SU-DHL-6 (cell line): ENCODE data around the gene SAPCD1.
A peak's percentile ranks its signal among the peaks of the same experiment; 100 is the strongest.

Experiments
- H2AFZ ChIP-seq: fragments of 200-600 bp; sonication (generic); 2 replicates; pipeline ENCODE4 v1.6.1; 2014; ENCODE audit warnings: low read depth, mild to moderate bottlenecking, moderate library complexity, mixed read lengths, antibody characterized with exemption, low read length; ENCODE audit not compliant: severe bottlenecking
- H3F3A ChIP-seq: fragments of 200-600 bp; shearing (Covaris generic); 2 replicates; pipeline ENCODE4 v1.6.0; 2016; ENCODE audit warnings: antibody characterized with exemption, mild to moderate bottlenecking; ENCODE audit not compliant: insufficient read depth
- H3K27ac ChIP-seq: fragments of 200-600 bp; sonication (generic); 2 replicates; pipeline ENCODE4 v1.5.1; 2016; ENCODE audit warnings: low read depth, mild to moderate bottlenecking, low read length, moderate library complexity, mixed read lengths
- H3K27me3 ChIP-seq: fragments of 200-600 bp; sonication (generic), shearing (Covaris generic); 2 replicates; pipeline ENCODE4 v1.6.0; 2014; ENCODE audit warnings: mild to moderate bottlenecking, low read length
- H3K36me3 ChIP-seq: fragments of 200-600 bp; sonication (generic); 2 replicates; pipeline ENCODE4 v1.6.1; 2014; ENCODE audit warnings: mild to moderate bottlenecking, low read length, mixed read lengths
- H3K4me2 ChIP-seq: fragments of 300-600, 200-600 bp; shearing (Covaris generic), sonication (generic); 2 replicates; pipeline ENCODE4 v1.6.0; 2014; ENCODE audit warnings: low read length, low read depth, mild to moderate bottlenecking; ENCODE audit not compliant: poor library complexity, severe bottlenecking
- H3K4me3 ChIP-seq: fragments of 200-600 bp; sonication (generic); 2 replicates; pipeline ENCODE4 v1.5.1; 2014; ENCODE audit warnings: antibody characterized with exemption, low read length, mild to moderate bottlenecking, mixed read lengths; ENCODE audit not compliant: insufficient read depth, poor library complexity, severe bottlenecking
- H3K79me2 ChIP-seq: fragments of 200-600 bp; sonication (generic); 2 replicates; pipeline ENCODE4 v1.6.1; 2014; ENCODE audit warnings: mild to moderate bottlenecking, low read length, moderate library complexity; ENCODE audit not compliant: insufficient read depth
- H3K9ac ChIP-seq: fragments of 200-600 bp; sonication (generic); 2 replicates; pipeline ENCODE4 v1.7.0; 2014; ENCODE audit warnings: mild to moderate bottlenecking, low read length
- H3K9me2 ChIP-seq: fragments of 200-600 bp; sonication (generic); replicated peaks from 2 replicates; pipeline ENCODE4 v1.6.1; 2014; ENCODE audit warnings: low read length; ENCODE audit not compliant: insufficient read depth
- H3K9me3 ChIP-seq: fragments of 200-600 bp; sonication (generic); 2 replicates; pipeline ENCODE4 v1.6.1; 2014; ENCODE audit warnings: low read length, mixed read lengths; ENCODE audit not compliant: insufficient read depth
- H4K20me1 ChIP-seq: fragments of 200-600 bp; sonication (generic); 2 replicates; pipeline ENCODE4 v1.6.1; 2014; ENCODE audit warnings: low read depth, mild to moderate bottlenecking, antibody characterized with exemption, low read length, moderate library complexity, mixed read lengths
- EZH2phosphoT487 ChIP-seq: fragments of 200-600 bp; sonication (generic), shearing (Covaris generic); conservative IDR thresholded peaks from 2 replicates; pipeline ENCODE4 v1.6.1; 2018; ENCODE audit warnings: mild to moderate bottlenecking, antibody characterized with exemption, low read length, moderate library complexity, mixed read lengths
- TF ChIP-seq, protein P1 (sequence below): fragments of 200-600 bp; sonication (generic); IDR thresholded peaks from one replicate; pipeline ENCODE4 v1.5.1; 2017; ENCODE audit warnings: antibody characterized with exemption, mild to moderate bottlenecking, low read length, moderate library complexity; ENCODE audit not compliant: insufficient read depth, poor library complexity, severe bottlenecking

SAPCD1 gene

DNA sequence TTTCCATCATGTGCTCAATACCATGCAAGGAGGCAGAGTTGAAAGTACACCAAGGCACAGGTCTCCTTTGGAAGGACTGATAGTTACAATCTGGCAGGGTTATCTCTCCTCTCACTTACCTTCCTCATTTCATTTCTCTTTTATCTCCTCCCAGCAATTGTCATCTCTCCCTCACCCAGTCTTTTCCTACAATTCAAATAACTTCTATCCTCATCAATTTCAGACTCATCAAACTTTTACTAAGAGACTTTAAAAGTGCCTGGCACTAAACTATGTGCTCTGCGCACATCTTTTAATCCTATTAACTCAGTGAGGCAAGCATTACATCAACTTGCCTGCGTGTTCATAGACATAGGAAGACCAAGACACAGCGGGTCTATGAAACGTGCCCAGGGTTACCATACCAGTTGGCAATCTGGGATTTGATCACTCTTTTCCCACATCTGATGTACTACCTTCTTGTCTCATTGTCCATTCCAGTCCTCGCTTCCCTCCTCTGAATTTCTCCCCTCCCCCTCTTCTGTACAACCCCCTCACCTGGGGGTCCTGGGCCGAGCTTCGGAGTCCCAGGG, 31.9 kb downstream of the SAPCD1 start:
- Histone ChIP-seq H3K27ac (peak overlapping the region; percentile 66), H3K9me2 (no peaks in the 10 kb centered on the region), H3K9ac (peak overlapping the region; percentile 94), H3K9me3 (no peaks in the 10 kb centered on the region), H3K36me3 (peaks cover 12% of the 10 kb centered on the region), H3K79me2 (peaks cover 32% of the 10 kb centered on the region), H3F3A (peaks cover 52% of the 10 kb centered on the region), H3K27me3 (no peaks in the 10 kb centered on the region), H3K4me2 (peak overlapping the region; percentile 83), H4K20me1 (no peaks in the 10 kb centered on the region), H2AFZ (peak overlapping the region; percentile 8), H3K4me3 (peak overlapping the region; percentile 77)
- TF ChIP-seq, protein P1, sequence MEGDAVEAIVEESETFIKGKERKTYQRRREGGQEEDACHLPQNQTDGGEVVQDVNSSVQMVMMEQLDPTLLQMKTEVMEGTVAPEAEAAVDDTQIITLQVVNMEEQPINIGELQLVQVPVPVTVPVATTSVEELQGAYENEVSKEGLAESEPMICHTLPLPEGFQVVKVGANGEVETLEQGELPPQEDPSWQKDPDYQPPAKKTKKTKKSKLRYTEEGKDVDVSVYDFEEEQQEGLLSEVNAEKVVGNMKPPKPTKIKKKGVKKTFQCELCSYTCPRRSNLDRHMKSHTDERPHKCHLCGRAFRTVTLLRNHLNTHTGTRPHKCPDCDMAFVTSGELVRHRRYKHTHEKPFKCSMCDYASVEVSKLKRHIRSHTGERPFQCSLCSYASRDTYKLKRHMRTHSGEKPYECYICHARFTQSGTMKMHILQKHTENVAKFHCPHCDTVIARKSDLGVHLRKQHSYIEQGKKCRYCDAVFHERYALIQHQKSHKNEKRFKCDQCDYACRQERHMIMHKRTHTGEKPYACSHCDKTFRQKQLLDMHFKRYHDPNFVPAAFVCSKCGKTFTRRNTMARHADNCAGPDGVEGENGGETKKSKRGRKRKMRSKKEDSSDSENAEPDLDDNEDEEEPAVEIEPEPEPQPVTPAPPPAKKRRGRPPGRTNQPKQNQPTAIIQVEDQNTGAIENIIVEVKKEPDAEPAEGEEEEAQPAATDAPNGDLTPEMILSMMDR: no peak
- no peak for TF ChIP-seq EZH2phosphoT487

DNA sequence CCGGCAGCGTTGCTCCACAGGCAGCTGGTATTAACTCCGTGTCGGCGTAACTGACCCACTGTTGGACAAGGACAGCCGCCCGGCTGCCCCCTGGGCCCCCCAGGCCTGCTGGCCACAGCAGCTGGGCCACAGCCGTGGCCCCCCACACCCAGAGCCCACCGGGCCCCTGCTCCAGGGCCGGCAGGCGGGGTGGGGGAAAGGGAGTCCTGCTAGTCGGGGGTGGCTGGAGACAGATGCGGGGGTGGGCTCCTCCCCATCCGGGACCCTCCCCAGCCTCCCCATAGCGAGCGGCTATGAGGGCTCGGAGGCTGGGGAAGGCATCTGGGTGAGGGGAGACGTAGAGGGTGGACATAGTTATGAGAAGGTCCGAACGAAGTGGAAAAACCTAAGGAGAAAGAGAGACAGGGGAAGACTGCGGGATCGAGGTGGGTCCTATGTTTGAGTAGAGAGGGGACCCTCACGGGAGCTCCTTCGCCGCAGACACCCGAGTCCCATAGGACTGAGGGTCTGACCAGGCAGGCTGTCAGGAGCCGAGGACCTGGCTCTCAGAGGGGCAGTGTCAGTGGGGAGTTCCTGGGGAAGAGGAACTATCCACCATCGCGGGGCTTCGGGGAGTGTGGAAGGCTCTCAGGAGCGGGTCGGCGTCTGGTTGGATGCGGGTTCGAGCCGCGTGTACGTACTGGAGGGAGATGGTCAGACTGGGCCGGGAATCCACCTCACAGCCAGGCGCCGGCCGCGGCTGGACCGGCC, 32.6 kb downstream of the SAPCD1 start:
- Histone ChIP-seq H3K9ac (peak overlapping the region; percentile 94), H3K9me2 (no peaks in the 10 kb centered on the region), H2AFZ (peak overlapping the region; percentile 8), H3K9me3 (no peaks in the 10 kb centered on the region), H3K79me2 (peaks cover 36% of the 10 kb centered on the region), H3K27ac (peak overlapping the region; percentile 66), H3K4me2 (peak overlapping the region; percentile 83), H4K20me1 (no peaks in the 10 kb centered on the region), H3K4me3 (peak overlapping the region; percentile 77), H3K27me3 (no peaks in the 10 kb centered on the region), H3K36me3 (peaks cover 11% of the 10 kb centered on the region), H3F3A (peaks cover 54% of the 10 kb centered on the region)
- TF ChIP-seq, protein P1: no peak
- no peak for TF ChIP-seq EZH2phosphoT487

DNA sequence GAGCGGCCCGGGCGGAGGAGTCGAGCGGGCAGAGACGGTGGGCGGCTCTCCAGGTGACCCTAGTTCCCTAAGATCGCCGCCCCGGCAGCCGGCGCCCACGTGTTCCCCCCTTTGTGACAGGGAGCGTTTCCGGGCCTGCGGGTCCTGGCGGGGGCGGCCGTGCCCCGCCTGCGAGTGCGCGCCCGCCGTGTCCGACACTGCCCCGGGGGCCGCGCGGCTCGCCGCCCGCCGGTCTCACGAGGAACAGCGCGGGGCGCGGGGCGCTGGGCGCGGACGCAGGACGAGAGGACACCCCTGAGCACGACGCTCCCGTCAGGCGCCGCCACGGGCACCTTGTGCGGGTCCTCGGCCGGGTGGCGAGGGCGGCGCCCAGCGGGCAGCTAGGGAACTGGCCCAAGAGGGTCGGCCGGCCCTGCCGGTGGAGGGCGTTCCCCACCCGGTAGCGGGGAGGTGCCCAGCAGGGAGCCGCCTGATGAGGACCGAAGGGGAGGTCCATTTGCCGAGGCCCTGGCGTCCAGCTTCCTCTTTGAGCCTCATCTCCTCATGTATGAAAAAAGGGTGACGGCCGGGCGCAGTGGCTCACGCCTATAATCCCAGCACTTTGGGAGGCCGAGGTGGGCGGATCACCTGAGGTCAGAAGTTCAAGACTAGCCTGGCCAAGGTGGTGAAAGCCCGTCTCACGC, 33.3 kb downstream of the SAPCD1 start, which contains the start of gene VARS1:
TSS of gene VARS1 (minus strand) at position 137 of the 683 bp plus-strand sequence. CDS start 535 bp downstream, outside the sequence.
- H4K20me1 ChIP-seq: no peaks in the 10 kb centered on the region
- H3K79me2 ChIP-seq: peaks cover 36% of the 10 kb centered on the region
- peak within 1 kb of the TSS; percentile 66 for H3K27ac ChIP-seq
- peaks cover 50% of the 10 kb centered on the region for H3F3A ChIP-seq
- peak within 1 kb of the TSS; percentile 77 for H3K4me3 ChIP-seq
- H3K9me2 ChIP-seq: no peaks in the 10 kb centered on the region
- no peaks in the 10 kb centered on the region for H3K9me3 ChIP-seq
- peaks cover 6% of the 10 kb centered on the region for H3K36me3 ChIP-seq
- H2AFZ ChIP-seq: peak within 1 kb of the TSS; percentile 31
- peak within 1 kb of the TSS; percentile 94 for H3K9ac ChIP-seq
- peak within 1 kb of the TSS; percentile 83 for H3K4me2 ChIP-seq
- TF ChIP-seq EZH2phosphoT487: no peak
- TF ChIP-seq, protein P1: peak; percentile 81
- no peaks in the 10 kb centered on the region for H3K27me3 ChIP-seq
